Peyer's patch (tissue), 4 donors: ENCODE results near the gene NUP62. TPM values are rescaled to one million over a fixed set of nuclear protein-coding genes. Genes with fewer than 3 reads are reported as not detected.

Source experiments
- DNase-seq, 3 donors: peaks; one replicate each; pipeline ENCODE4 v3.0.0-alpha.2; 2017 to 2019
- H3K27ac ChIP-seq, 4 donors: fragments of 200-600 bp; sonication (generic); one replicate each; pipeline ENCODE4 v1.5.1; 2016 to 2019
- H3K27me3 ChIP-seq, 2 donors: fragments of 200-600 bp; sonication (generic); one replicate each; pipeline ENCODE4 v1.5.1; 2019
- H3K36me3 ChIP-seq, 3 donors: fragments of 200-600 bp; sonication (generic); one replicate each; pipeline ENCODE4 v1.5.1; 2016 to 2019
- H3K4me1 ChIP-seq, 4 donors: fragments of 200-600 bp; sonication (generic); one replicate each; pipeline ENCODE4 v1.5.1; 2016 to 2019
- H3K4me3 ChIP-seq, 4 donors: fragments of 200-600 bp; sonication (generic); 1 replicate in 3 of 4; 2 replicates in 1 of 4; pipeline ENCODE4 v1.5.1; 2016 to 2019; ENCODE audit warnings: mild to moderate bottlenecking in 1 of 4
- H3K9me3 ChIP-seq, 4 donors: fragments of 200-600 bp; sonication (generic); one replicate each; pipeline ENCODE4 v1.5.1; 2016 to 2019; ENCODE audit warnings: mild to moderate bottlenecking in 1 of 4
- CTCF ChIP-seq, 6 experiments: fragments of 450-650 bp in 4 of 6; fragments of 200-600 bp in 2 of 6; sonication (generic) in 1 of 6; IDR thresholded peaks; one replicate each; pipeline ENCODE4 v1.5.1; 2017 to 2019; ENCODE audit warnings: antibody characterized with exemption in 6 of 6, mild to moderate bottlenecking in 3 of 6, moderate library complexity in 1 of 6
- POLR2A ChIP-seq, 2 donors: fragments of 450-650 bp; IDR thresholded peaks; one replicate each; pipeline ENCODE4 v1.5.1; 2017; ENCODE audit warnings: antibody characterized with exemption in 2 of 2, mild to moderate bottlenecking in 2 of 2, moderate library complexity in 2 of 2
- total RNA-seq, 4 donors: library from RNA; depleted of rRNA; stranded (reverse); fragments of >200 nt; gene quantifications; one replicate each; pipeline ENCODE4 v1.1.0, GENCODE V29; 2016

NUP62 gene
- total RNA-seq, 4 donors from 2014 or later = 40.0 to 54.5 (median 46.0) TPM

- H3K36me3 ChIP-seq = peaks cover 0 to 27% (median 0%) of the 10 kb centered on the region in 3 donors
- no peak overlapping the region for H3K27ac ChIP-seq
- no peaks in the 10 kb centered on the region for H3K27me3 ChIP-seq
- peaks cover 0 to 14% (median 8%) of the 10 kb centered on the region in 4 donors for H3K4me1 ChIP-seq
- no peaks in the 10 kb centered on the region for H3K9me3 ChIP-seq
- no peak overlapping the region for H3K4me3 ChIP-seq
- DNase-seq = no peak
- TF ChIP-seq POLR2A (IDR thresholded peaks at IDR 0.05) (no peak), CTCF (IDR thresholded peaks at IDR 0.05) (no peak)
Measured at GRCh38 chr19:49889038-49889686, 40.1 kb downstream of the NUP62 start.

- no peak overlapping the region for H3K27ac ChIP-seq
- no peak overlapping the region for H3K4me3 ChIP-seq
- no peaks in the 10 kb centered on the region for H3K9me3 ChIP-seq
- DNase-seq = no peak
- TF ChIP-seq POLR2A (IDR thresholded peaks at IDR 0.05) = no peak
- no peak for TF ChIP-seq CTCF (IDR thresholded peaks at IDR 0.05)
- no peaks in the 10 kb centered on the region for H3K27me3 ChIP-seq
- H3K4me1 ChIP-seq = peaks cover 0 to 14% (median 8%) of the 10 kb centered on the region in 4 donors
- H3K36me3 ChIP-seq = peaks cover 0 to 34% (median 0%) of the 10 kb centered on the region in 3 donors
Measured at GRCh38 chr19:49888510-49888824, 40.8 kb downstream of the NUP62 start.

- Histone ChIP-seq H3K4me1 (peaks cover 0 to 14% (median 8%) of the 10 kb centered on the region in 4 donors), H3K27ac (no peak overlapping the region), H3K36me3 (peaks cover 0 to 40% (median 0%) of the 10 kb centered on the region in 3 donors), H3K9me3 (no peaks in the 10 kb centered on the region), H3K27me3 (no peaks in the 10 kb centered on the region), H3K4me3 (no peak overlapping the region)
- no peak for DNase-seq
- TF ChIP-seq CTCF (IDR thresholded peaks at IDR 0.05) = no peak
- TF ChIP-seq POLR2A (IDR thresholded peaks at IDR 0.05) = no peak
Measured at GRCh38 chr19:49887665-49888509, 41.4 kb downstream of the NUP62 start.

- Histone ChIP-seq H3K4me3 (no peak overlapping the region), H3K36me3 (peaks cover 0 to 47% (median 4%) of the 10 kb centered on the region in 3 donors), H3K9me3 (no peaks in the 10 kb centered on the region), H3K27me3 (no peaks in the 10 kb centered on the region), H3K4me1 (peaks cover 0 to 14% (median 8%) of the 10 kb centered on the region in 4 donors), H3K27ac (no peak overlapping the region)
- peak in 1 of 3 donors; percentile 15 for DNase-seq
- TF ChIP-seq POLR2A (IDR thresholded peaks at IDR 0.05) (no peak), CTCF (IDR thresholded peaks at IDR 0.05) (no peak)
Measured at GRCh38 chr19:49887037-49887664, 42.2 kb downstream of the NUP62 start.

GRCh38 chr19:49884760-49885159 lies 44.5 kb downstream of the NUP62 start:
- Histone ChIP-seq H3K36me3 (peaks cover 0 to 71% (median 4%) of the 10 kb centered on the region in 3 donors), H3K27me3 (no peaks in the 10 kb centered on the region)
- TF ChIP-seq POLR2A (IDR thresholded peaks at IDR 0.05) (no peak), CTCF (IDR thresholded peaks at IDR 0.05) (no peak)

More at GRCh38 chr19:49884760-49885159, 44.5 kb downstream of the NUP62 start:
- no peak for DNase-seq
- peaks cover 0 to 3% (median under 1%) of the 10 kb centered on the region in 4 donors for H3K4me1 ChIP-seq
- no peaks in the 10 kb centered on the region for H3K9me3 ChIP-seq
- no peak overlapping the region for H3K27ac ChIP-seq
- no peak overlapping the region for H3K4me3 ChIP-seq
